ENCODE data around the gene DPP6.

The DPP6 gene

DNA sequence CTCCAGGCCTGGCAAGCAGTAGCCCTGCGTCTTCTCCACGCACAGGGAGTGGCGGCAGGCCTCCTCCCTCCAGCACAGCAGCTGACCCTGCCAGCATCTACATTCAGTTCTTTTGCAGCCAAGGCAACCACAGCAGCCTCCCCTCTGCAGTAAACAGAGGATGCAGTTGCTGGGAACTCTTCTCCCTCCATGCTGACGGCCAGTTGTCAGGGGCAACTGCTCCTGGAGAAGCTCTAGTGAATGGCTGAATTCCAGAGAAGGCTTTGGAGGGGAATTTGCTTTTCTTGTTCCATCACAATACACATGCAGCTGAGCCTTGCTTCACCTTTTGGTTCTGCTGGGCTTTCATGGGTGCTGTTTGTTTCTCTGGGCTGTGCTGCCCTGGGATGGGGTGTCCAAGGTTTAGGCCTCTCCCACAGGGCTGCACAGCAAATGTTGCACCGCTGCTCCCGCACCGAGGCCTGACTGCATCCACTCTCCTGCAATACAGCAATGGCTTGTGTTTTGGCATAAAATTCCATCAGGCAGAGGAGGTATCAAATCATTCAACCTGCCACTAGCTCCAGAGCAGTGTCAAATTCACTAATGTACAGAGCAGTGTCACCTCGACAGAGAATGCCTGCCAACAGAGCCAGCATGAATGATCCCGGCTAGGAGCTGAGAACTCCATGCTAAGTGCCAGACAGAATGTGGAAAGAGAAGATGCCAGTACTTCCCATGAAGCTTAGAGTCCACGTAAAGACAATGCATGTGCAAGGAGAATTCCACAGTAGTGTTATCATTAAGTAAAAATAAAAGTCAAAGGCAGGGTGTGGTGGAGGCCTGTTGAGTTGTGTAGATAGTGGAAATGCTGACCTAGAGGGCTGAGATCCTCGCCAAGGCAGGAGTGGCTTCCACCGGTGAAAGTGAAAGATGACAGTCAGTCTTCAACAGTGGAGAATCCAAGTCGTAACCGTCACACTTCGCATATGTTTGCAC is 399.6 kb downstream of the DPP6 start:
- no peak for DNase-seq (ENCODE audit: low read depth in 2 of 2)

DNA sequence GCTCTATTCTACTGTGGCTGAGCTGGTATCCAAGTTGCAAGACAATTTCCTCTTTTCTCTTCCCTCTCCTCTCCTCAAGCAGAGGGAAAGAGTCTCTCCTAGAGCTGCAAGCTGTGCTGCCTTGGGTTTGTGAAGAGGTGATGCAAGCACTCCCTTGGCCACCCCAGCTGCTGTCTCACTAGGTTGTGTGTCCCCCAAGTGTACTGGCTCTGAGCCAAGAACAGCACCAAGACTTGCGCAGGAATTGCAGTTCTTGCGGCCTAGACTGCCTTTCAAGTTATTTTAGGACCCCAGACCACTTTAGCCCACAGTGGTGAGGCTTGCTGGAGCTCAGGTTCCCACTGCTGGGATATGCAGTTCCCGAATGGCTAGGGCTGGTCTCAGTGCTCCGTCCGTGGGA is 411.6 kb downstream of the DPP6 start:
- DNase-seq (ENCODE audit: low read depth in 2 of 2) = no peak

GRCh38 chr7:154469652-154470051 is 417.5 kb downstream of the DPP6 start:
- DNase-seq (ENCODE audit: low read depth in 2 of 2) = no peak

- no peak for DNase-seq (ENCODE audit: low read depth in 2 of 2)
Measured at GRCh38 chr7:154472343-154472742, 420.1 kb downstream of the DPP6 start.

DNA sequence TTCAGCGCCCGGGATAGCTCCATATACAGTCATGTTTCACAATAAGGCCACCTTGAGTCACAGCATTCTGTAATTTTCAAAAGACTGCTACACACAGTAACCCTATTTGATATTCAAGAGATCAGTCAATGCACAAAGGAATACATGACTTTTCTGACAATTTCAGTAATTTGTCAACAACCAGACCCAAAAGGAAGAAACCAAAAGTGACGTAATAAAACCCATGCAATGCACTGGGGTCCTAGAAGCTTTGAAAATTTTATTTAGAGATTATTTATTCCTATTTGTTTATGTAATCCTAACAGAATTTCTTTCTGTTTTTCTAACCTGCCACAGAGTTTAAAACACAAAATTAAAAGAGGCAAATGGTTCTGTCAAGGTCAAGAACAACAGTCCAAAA is 421.2 kb downstream of the DPP6 start:
- no peak for DNase-seq (ENCODE audit: low read depth in 2 of 2)

DNA sequence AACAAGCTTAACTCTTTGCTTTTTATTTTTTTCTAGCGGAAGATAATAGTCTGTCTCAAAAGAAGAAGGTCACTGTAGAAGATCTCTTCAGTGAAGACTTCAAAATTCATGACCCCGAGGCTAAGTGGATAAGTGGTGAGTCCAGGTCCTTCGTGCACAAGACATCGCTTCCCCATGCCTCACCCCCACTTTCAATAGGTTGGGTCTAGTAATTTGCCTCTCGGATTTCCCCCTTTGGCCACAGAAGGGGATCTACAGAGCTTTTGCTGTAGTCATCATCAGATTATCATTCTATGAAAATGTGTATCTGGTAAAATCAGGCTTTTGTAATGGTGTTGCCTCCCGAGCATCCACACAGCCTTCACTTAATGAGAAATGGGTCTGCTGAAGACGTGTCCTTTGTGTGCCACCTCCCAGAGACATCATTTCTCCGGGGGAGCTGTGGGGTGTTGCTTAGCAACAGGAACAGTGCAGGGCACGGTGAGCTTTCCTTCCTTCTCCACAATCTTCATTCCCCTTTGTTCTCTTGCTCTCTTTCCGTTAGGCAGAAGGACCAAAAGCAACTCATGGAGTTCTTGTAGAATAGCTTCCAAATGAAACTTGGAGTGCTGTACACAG is 422.8 kb downstream of the DPP6 start:
- no peak for DNase-seq (ENCODE audit: low read depth in 2 of 2)

DNA sequence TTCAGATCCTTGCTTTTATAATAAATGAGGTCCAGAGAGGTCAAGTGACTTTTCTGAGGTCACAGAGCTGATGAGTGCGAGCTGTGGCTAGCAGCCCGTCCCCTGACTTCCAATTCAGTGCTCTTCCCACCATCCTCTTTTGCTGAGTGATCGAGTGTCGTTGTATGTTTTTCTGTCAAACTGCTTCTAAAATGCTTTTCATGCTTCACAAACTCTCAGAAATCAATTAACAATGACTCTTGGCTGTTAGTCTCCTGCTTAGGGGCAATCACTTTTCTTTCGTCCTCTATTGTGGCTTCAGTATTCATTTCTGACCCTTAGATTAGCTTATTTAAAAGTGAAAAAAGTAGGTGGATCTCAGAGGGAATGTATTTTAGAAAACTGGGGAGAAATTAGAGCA is 423.7 kb downstream of the DPP6 start:
- DNase-seq (ENCODE audit: low read depth in 2 of 2) = no peak

- DNase-seq (ENCODE audit: low read depth in 2 of 2) = no peak
Measured at GRCh38 chr7:154480817-154481216, 428.6 kb downstream of the DPP6 start.

- no peak for DNase-seq (ENCODE audit: low read depth in 2 of 2)
Measured at GRCh38 chr7:154482863-154483262, 430.7 kb downstream of the DPP6 start.

GRCh38 chr7:154484406-154484805 is 432.2 kb downstream of the DPP6 start:
- DNase-seq (ENCODE audit: low read depth in 2 of 2) = no peak

- no peak for DNase-seq (ENCODE audit: low read depth in 2 of 2)
Measured at GRCh38 chr7:154484943-154485342, 432.7 kb downstream of the DPP6 start.

DNA sequence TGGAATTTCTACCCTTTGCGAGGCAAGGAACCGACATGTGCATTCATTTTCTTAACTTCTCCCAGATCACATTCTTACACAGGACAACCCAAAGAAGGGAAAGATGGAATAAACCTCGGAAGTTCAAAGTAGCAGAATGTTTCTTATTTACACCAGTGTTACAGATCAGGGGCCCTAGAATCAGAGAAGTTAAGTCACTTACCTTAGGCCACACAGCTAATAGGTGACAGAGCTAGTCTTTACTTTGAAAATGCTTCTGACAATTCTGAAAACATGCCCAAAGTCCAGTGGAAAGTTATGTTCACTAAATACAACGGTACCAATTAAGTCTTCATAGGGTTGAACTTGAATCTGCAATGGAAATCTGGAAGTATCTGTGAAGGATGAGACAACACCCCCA is 437.7 kb downstream of the DPP6 start:
- DNase-seq (ENCODE audit: low read depth in 2 of 2) = no peak

- no peak for DNase-seq (ENCODE audit: low read depth in 2 of 2)
Measured at GRCh38 chr7:154493594-154493993, 441.4 kb downstream of the DPP6 start.

GRCh38 chr7:154497751-154498150 is 445.6 kb downstream of the DPP6 start:
- DNase-seq (ENCODE audit: low read depth in 2 of 2) = no peak

- no peak for DNase-seq (ENCODE audit: low read depth in 2 of 2)
Measured at GRCh38 chr7:154503962-154504550, 451.9 kb downstream of the DPP6 start.

- no peak for DNase-seq (ENCODE audit: low read depth in 2 of 2)
Measured at GRCh38 chr7:154504918-154505317, 452.7 kb downstream of the DPP6 start.

DNA sequence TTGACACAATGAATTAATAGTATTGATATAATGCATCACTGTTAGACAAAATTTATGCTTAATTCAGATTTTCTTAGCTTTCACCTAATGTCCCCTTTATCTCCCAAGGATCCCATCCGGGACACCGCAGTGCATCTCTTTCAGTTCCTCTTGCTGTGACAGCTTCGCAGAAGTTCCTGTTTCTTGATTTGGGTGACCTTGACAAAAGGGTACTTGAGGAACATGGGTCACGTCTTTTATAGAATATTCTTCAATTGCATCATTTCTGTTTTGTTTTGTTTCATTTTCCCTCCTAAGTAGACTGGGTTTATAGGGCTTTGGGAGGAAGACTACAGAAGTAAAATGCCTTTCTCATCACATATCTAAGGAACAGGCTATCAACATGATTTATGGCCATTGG is 453.2 kb downstream of the DPP6 start:
- DNase-seq (ENCODE audit: low read depth in 2 of 2) = no peak

GRCh38 chr7:154509192-154509591 is 457.0 kb downstream of the DPP6 start:
- DNase-seq (ENCODE audit: low read depth in 2 of 2) = no peak

- no peak for DNase-seq (ENCODE audit: low read depth in 2 of 2)
Measured at GRCh38 chr7:154512121-154512833, 460.1 kb downstream of the DPP6 start.

DNA sequence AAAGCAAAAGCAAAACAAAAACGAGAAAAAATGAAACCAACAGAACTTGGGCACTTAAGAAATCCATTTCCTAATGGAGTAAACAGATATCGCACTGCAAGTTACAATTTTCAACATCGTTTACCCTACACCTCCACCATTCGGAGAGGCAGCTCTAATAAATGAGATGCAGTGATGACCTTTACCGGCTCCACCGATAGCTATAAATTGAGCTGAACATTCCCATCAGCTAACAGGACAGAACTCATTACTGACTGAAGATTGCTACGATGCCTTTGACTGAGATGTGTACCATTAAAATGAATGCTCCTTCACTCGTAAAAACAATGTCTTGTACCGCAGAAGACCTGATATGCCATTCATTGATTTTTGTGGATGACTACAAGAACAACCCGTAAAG is 465.6 kb downstream of the DPP6 start:
- DNase-seq (ENCODE audit: low read depth in 2 of 2) = no peak

GRCh38 chr7:154519229-154519628 is 467.0 kb downstream of the DPP6 start:
- no peak for DNase-seq (ENCODE audit: low read depth in 2 of 2)

DNA sequence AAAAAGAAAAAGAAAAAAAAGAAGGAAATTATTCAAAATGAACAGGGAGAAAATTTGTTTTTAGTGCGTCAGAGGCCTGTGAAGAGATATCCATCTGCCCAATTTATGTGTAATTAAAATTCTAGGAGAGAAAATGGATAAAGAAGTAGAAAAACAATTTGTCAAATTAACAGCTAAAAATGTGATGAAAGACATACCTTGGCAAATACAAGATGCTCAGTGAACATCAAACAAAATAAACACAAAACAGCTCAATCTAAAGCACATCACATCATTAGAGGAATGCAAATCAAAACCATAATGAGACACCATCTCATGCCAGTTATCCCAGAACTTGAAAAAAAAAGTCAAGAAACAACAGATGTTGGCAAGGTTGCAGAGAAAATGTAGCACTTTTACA is 477.9 kb downstream of the DPP6 start:
- no peak for DNase-seq (ENCODE audit: low read depth in 2 of 2)

Measured in stimulated activated CD4-positive, alpha-beta T cell treated with anti-CD3 and anti-CD28 coated beads, Interleukin-12 subunit alpha, Interleukin-12 subunit beta, amount 100 ng/mL, for 24 hours (primary cell).